ENCODE data around the gene ETF1.

ETF1 gene

GRCh38 chr5:138580001-138580400 is 37.0 kb upstream of the ETF1 start:
- no peak for DNase-seq (ENCODE audit: low read depth)
- no peak for TF ChIP-seq CTCF (IDR thresholded peaks at IDR 0.05; ENCODE audit: low read depth, low read length, missing control alignments)
- H3K4me3 ChIP-seq (ENCODE audit: low read depth, low read length): no peak overlapping the region

- DNase-seq (ENCODE audit: low read depth): no peak
- H3K4me3 ChIP-seq (ENCODE audit: low read depth, low read length): no peak overlapping the region
- no peak for TF ChIP-seq CTCF (IDR thresholded peaks at IDR 0.05; ENCODE audit: low read depth, low read length, missing control alignments)
Observed at GRCh38 chr5:138579517-138579863, 36.5 kb upstream of the ETF1 start.

GRCh38 chr5:138577452-138577851 is 34.4 kb upstream of the ETF1 start:
- no peak for TF ChIP-seq CTCF (IDR thresholded peaks at IDR 0.05; ENCODE audit: low read depth, low read length, missing control alignments)
- no peak for DNase-seq (ENCODE audit: low read depth)
- no peak overlapping the region for H3K4me3 ChIP-seq (ENCODE audit: low read depth, low read length)

GRCh38 chr5:138575194-138576015 is 32.4 kb upstream of the ETF1 start, which contains the start of gene HSPA9:
HSPA9 (minus strand) TSS chr5:138575401; CDS start chr5:138575318, 83 bp downstream.
- peak; percentile 99 for DNase-seq (ENCODE audit: low read depth)
- peak within 1 kb of the TSS; percentile 99 for H3K4me3 ChIP-seq (ENCODE audit: low read depth, low read length)
- TF ChIP-seq CTCF (IDR thresholded peaks at IDR 0.05; ENCODE audit: low read depth, low read length, missing control alignments): no peak

- TF ChIP-seq CTCF (IDR thresholded peaks at IDR 0.05; ENCODE audit: low read depth, low read length, missing control alignments): no peak
- no peak for DNase-seq (ENCODE audit: low read depth)
- H3K4me3 ChIP-seq (ENCODE audit: low read depth, low read length): peak overlapping the region; percentile 99
Observed at GRCh38 chr5:138574744-138575193, 31.7 kb upstream of the ETF1 start.

- TF ChIP-seq CTCF (IDR thresholded peaks at IDR 0.05; ENCODE audit: low read depth, low read length, missing control alignments): no peak
- DNase-seq (ENCODE audit: low read depth): no peak
- H3K4me3 ChIP-seq (ENCODE audit: low read depth, low read length): peak overlapping the region; percentile 99
Observed at GRCh38 chr5:138573949-138574670, 31.1 kb upstream of the ETF1 start.
